PC-3 (cell line): ENCODE measurements around the gene G6PC1. TPM values are rescaled to one million over a fixed set of nuclear protein-coding genes. Genes with fewer than 3 reads are reported as not detected.
"Not testable (repeated sequence)": the region's sequence is repeated elsewhere in the genome, so short reads cannot be mapped to it uniquely, and the experiment has no call there.

ENCODE experiments used
- ATAC-seq: fragments of 200-7000 bp; cut with Tn5 transposase; 2 replicates; pipeline ENCODE4 v1.9.1; 2020; ENCODE audit warnings: mild to moderate bottlenecking, moderate library complexity
- BruUV-seq: library from RNA; stranded (reverse); fragments of 400-500 nt; replicated peaks from 2 replicates; lab custom pipeline; 2021; lab: Mats Ljungman, UMichigan
- CTCF ChIA-PET: fragments of 300-600 bp; sonication (Branson Sonifier 250); formaldehyde crosslinking; loops from one replicate; lab custom pipeline; 2022; ENCODE audit warnings: antibody characterized with exemption; lab: Charles Lee
- POLR2A ChIA-PET: fragments of 300-600 bp; sonication (Branson Sonifier 250); formaldehyde crosslinking; loops from one replicate; lab custom pipeline; 2022; ENCODE audit warnings: antibody characterized with exemption; ENCODE audit not compliant: unreplicated experiment; lab: Charles Lee
- DNase-seq: peaks from one replicate; pipeline ENCODE4 v3.0.0-alpha.2; 2015
- H2AFZ ChIP-seq: fragments of 300-600 bp; sonication (generic); 2 replicates; pipeline ENCODE4 v1.6.0; 2016; ENCODE audit warnings: antibody characterized with exemption, low read length
- H3F3A ChIP-seq: fragments of 300-600 bp; sonication (generic); one replicate; pipeline ENCODE4 v1.6.0; 2017; ENCODE audit warnings: antibody characterized with exemption, low read length, control low read depth, mild to moderate bottlenecking; ENCODE audit not compliant: unreplicated experiment
- H3K27ac ChIP-seq: fragments of 300-600 bp; sonication (generic); 2 replicates; pipeline ENCODE4 v1.5.1; 2016; ENCODE audit warnings: mild to moderate bottlenecking, low read length
- H3K27me3 ChIP-seq: fragments of 300-600 bp; sonication (generic); 2 replicates; pipeline ENCODE4 v1.6.1; 2016; ENCODE audit warnings: low read length, mixed read lengths
- H3K36me3 ChIP-seq: fragments of 300-600 bp; sonication (generic); 2 replicates; pipeline ENCODE4 v1.6.1; 2016; ENCODE audit warnings: low read depth, mixed run types, low read length, mixed read lengths
- H3K4me1 ChIP-seq: fragments of 300-600 bp; sonication (generic); 2 replicates; pipeline ENCODE4 v1.5.1; 2016; ENCODE audit warnings: low read length; ENCODE audit not compliant: insufficient read depth
- H3K4me2 ChIP-seq: fragments of 300-600 bp; sonication (generic); 2 replicates; pipeline ENCODE4 v1.6.0; 2016; ENCODE audit warnings: low read length
- H3K4me3 ChIP-seq: fragments of 300-600 bp; sonication (generic); 2 replicates; pipeline ENCODE4 v1.5.1; 2016; ENCODE audit warnings: mild to moderate bottlenecking, low read length, mixed read lengths
- H3K79me2 ChIP-seq: fragments of 300-600 bp; sonication (generic); 2 replicates; pipeline ENCODE4 v1.6.1; 2017; ENCODE audit warnings: low read length, mixed read lengths
- H3K9ac ChIP-seq: fragments of 300-600 bp; sonication (generic); 2 replicates; pipeline ENCODE4 v1.6.0; 2016; ENCODE audit warnings: mild to moderate bottlenecking, low read length
- H3K9me2 ChIP-seq: fragments of 300-600 bp; sonication (generic); replicated peaks from 2 replicates; pipeline ENCODE4 v1.6.1; 2016; ENCODE audit warnings: mixed run types, low read length, mixed read lengths
- H3K9me3 ChIP-seq: fragments of 300-600 bp; sonication (generic); 2 replicates; pipeline ENCODE4 v1.6.1; 2016; ENCODE audit warnings: low read length, mixed read lengths
- H4K20me1 ChIP-seq: fragments of 300-600 bp; sonication (generic); 2 replicates; pipeline ENCODE4 v1.6.1; 2016; ENCODE audit warnings: low read length, mixed read lengths
- CTCF ChIP-seq: fragments of 300-600 bp; sonication (generic); conservative IDR thresholded peaks from 2 replicates; pipeline ENCODE4 v1.5.1; 2017; ENCODE audit warnings: antibody characterized with exemption, low read depth, mild to moderate bottlenecking, low read length
- EZH2 ChIP-seq: fragments of 300-600 bp; sonication (generic); IDR thresholded peaks from one replicate; pipeline ENCODE4 v1.6.1; 2017; ENCODE audit warnings: antibody characterized with exemption, mild to moderate bottlenecking, low read length; ENCODE audit not compliant: unreplicated experiment
- EZH2phosphoT487 ChIP-seq: fragments of 300-600 bp; sonication (generic); IDR thresholded peaks from 2 replicates; pipeline ENCODE4 v1.6.1; 2018; ENCODE audit warnings: mild to moderate bottlenecking, antibody characterized with exemption, low read length, borderline replicate concordance
- intact Hi-C: fragments of 100-400 bp; cut with micrococcal nuclease; formaldehyde crosslinking; loops from 2 replicates; pipeline ENCODE4 v1.9.0; 2023
- total RNA-seq: library from RNA; depleted of rRNA; stranded (reverse); fragments of >200 nt; gene quantifications from 2 replicates; pipeline ENCODE4 v1.2.3, GENCODE V29; 2014

G6PC1 gene
- total RNA-seq, 1 experiment from 2014 or later: not detected

DNA sequence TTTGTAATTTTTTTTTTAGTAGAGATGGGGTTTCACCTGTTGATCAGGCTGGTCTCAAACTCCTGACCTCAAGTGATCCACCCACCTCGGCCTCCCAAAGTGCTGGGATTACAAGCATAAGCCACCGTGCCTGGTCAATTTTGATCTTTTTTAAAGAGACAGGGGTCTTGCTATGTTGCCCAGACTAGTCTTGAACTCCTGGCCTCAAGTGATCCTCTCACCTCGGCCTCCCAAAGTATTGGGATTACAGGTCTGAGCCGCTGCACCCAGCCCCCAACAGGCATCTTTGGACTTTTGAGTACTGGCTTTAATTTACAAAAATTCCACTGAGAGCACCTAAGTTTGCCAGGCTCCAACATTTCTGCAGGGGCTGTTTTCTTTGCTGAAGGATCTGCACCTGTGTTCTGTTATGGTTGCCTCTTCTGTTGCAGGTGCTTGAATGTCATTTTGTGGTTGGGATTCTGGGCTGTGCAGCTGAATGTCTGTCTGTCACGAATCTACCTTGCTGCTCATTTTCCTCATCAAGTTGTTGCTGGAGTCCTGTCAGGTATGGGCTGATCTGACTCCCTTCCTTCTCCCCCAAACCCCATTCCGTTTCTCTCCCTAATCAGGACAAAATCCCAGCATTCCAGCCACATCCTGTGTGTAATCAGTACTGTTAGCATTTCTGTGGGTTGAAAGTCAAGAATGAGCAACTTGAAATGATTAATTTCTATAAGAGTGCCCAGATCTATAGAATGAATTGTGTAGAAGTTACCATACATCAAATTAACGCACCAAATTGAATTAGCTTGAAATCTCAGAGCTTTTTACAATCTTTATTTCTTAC is 8.5 kb downstream of the G6PC1 start:
- no peak overlapping the region for H3K9ac ChIP-seq
- no peaks in the 10 kb centered on the region for H3K36me3 ChIP-seq
- no peaks in the 10 kb centered on the region for H3K9me3 ChIP-seq
- no peak overlapping the region for H3K4me3 ChIP-seq
- H3K27me3 ChIP-seq: no peaks in the 10 kb centered on the region
- H3K9me2 ChIP-seq: no peaks in the 10 kb centered on the region
- H4K20me1 ChIP-seq: no peaks in the 10 kb centered on the region
- no peak overlapping the region for H3K27ac ChIP-seq
- DNase-seq (peak; percentile 35), ATAC-seq (no peak; the same call in 1 of the 2 replicates)
- no TSS peak for BruUV-seq
- CTCF ChIA-PET: no interaction called here
- no peak overlapping the region for H2AFZ ChIP-seq
- H3K4me1 ChIP-seq: peaks cover 7% of the 10 kb centered on the region
- H3K4me2 ChIP-seq: no peak overlapping the region; the same call in none of the 2 replicates
- intact Hi-C loops: no loop called here
- no peaks in the 10 kb centered on the region for H3K79me2 ChIP-seq
- H3F3A ChIP-seq: no peaks in the 10 kb centered on the region
- no peak for TF ChIP-seq CTCF
- POLR2A ChIA-PET: interaction anchor here (0.7 kb wide), 1 partner anchor 996 kb away, joined by 3 read pairs; no protein-coding TSS in a partner anchor

GRCh38 chr17:42913522-42913921 is 12.9 kb downstream of the G6PC1 start:
- ChIA-PET CTCF (no interaction called here), POLR2A (no interaction called here)
- Histone ChIP-seq H3K27ac (no peak overlapping the region), H3K4me1 (peaks cover 7% of the 10 kb centered on the region), H3K4me2 (no peak overlapping the region), H3K4me3 (no peak overlapping the region), H2AFZ (no peak overlapping the region), H3F3A (no peaks in the 10 kb centered on the region), H3K9me2 (no peaks in the 10 kb centered on the region), H3K27me3 (no peaks in the 10 kb centered on the region), H3K9me3 (no peaks in the 10 kb centered on the region), H3K36me3 (no peaks in the 10 kb centered on the region), H4K20me1 (no peaks in the 10 kb centered on the region), H3K9ac (no peak overlapping the region), H3K79me2 (no peaks in the 10 kb centered on the region)
- DNase-seq: peak; percentile 14
- BruUV-seq: no TSS peak
- no peak for ATAC-seq
- TF ChIP-seq EZH2 (no peak), CTCF (no peak), EZH2phosphoT487 (no peak)
- intact Hi-C loops: no loop called here

DNA sequence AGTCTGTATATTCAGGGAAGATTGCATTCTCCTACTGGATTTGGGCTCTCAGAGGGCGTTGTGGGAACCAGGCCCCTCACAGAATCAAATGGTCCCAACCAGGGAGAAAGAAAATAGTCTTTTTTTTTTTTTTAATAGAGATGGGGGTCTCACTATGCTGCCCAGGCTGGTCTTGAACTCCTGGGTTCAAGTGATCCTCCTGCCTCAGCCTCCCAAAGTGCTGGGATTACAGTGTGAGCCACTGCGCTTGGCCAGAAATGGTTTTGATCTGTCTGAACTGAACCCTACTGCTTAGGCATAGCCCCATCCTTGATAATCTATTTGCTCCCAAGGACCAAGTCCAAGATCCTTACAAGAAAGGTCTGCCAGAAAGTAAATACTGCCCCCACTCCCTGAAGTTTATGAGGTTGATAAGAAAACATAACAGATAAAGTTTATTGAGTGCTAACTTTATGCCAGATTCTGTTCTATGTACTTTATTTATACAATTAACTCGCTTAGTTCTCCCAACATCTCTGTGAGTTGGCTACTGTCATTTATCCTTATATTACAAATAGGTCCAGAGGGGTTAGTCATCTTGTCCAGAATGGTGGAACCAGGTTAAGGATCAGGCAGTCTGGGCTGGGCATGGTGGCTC is 13.5 kb downstream of the G6PC1 start:
- ATAC-seq: no peak; the same call in 1 of the 2 replicates
- Histone ChIP-seq H3F3A (no peaks in the 10 kb centered on the region), H3K4me1 (peaks cover 10% of the 10 kb centered on the region), H3K27me3 (no peaks in the 10 kb centered on the region), H3K4me2 (no peak overlapping the region), H3K9ac (no peak overlapping the region), H3K79me2 (no peaks in the 10 kb centered on the region), H3K9me2 (no peaks in the 10 kb centered on the region), H3K4me3 (no peak overlapping the region), H3K9me3 (no peaks in the 10 kb centered on the region), H3K27ac (no peak overlapping the region), H4K20me1 (no peaks in the 10 kb centered on the region), H3K36me3 (no peaks in the 10 kb centered on the region), H2AFZ (no peak overlapping the region)
- BruUV-seq: no TSS peak
- TF ChIP-seq CTCF (no peak), EZH2phosphoT487 (no peak), EZH2 (no peak)
- POLR2A ChIA-PET: no interaction called here
- intact Hi-C loops: no loop called here
- CTCF ChIA-PET: no interaction called here
- no peak for DNase-seq

DNA sequence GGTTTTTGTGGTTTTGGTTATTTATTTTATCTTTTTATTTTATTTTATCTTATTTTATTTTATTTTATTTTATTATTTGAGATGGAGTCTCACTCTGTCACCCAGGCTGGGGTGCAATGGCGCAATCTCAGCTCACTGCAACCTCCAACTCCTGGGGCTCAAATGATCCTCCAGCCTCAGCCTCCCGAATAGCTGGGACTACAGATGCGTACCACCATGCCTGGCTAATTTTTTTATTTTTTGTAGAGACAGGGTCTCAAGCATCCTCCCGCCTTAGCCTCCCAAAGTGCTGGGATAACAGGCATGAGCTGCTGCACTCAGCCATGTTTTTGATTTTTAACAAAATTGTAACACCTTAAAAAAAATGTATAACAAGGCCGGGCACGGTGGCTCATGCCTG is 14.7 kb downstream of the G6PC1 start:
- intact Hi-C loops, ATAC-seq, DNase-seq, H3F3A ChIP-seq, H3K9me2 ChIP-seq, H2AFZ ChIP-seq, BruUV-seq, H3K79me2 ChIP-seq, H3K9me3 ChIP-seq, H3K4me2 ChIP-seq, H3K36me3 ChIP-seq, POLR2A ChIA-PET, H3K4me3 ChIP-seq, H3K4me1 ChIP-seq, CTCF ChIA-PET, H3K27me3 ChIP-seq, H3K27ac ChIP-seq, H4K20me1 ChIP-seq, H3K9ac ChIP-seq: not testable (repeated sequence)
